Measurements from ENCODE around the gene PILRA.

- TF ChIP-seq CTCF (IDR thresholded peaks at IDR 0.05; ENCODE audit: poor library complexity) = peak; percentile 59
- TF ChIP-seq EZH2 (IDR thresholded peaks at IDR 0.05; ENCODE audit: borderline replicate concordance) = no peak
- TF ChIP-seq EZH2phosphoT487 (IDR thresholded peaks at IDR 0.05; ENCODE audit: low read depth, severe bottlenecking, unreplicated experiment) = no peak
Observed at GRCh38 chr7:100407285-100408180, 34.2 kb downstream of the PILRA start.

Data from hepatocyte (in vitro differentiated cells).